Mesendoderm (in vitro differentiated cells): ENCODE results near the gene SHLD2.
"Not testable (repeated sequence)": the region's sequence is repeated elsewhere in the genome, so short reads cannot be mapped to it uniquely, and the experiment has no call there.

ENCODE experiments used
- DNase-seq: peaks from one replicate; pipeline ENCODE4 v3.0.0; 2013
- H2AK5ac ChIP-seq: 2 replicates; pipeline ENCODE4 v1.6.1; 2013; ENCODE audit warnings: low read length, inconsistent platforms
- H2BK120ac ChIP-seq: 2 replicates; pipeline ENCODE4 v1.6.1; 2013; ENCODE audit warnings: low read depth, mild to moderate bottlenecking, low read length, moderate library complexity, mixed read lengths
- H2BK15ac ChIP-seq: replicated peaks from 2 replicates; pipeline ENCODE4 v1.6.1; 2013; ENCODE audit warnings: low read depth, mild to moderate bottlenecking, moderate library complexity
- H2BK5ac ChIP-seq: 2 replicates; pipeline ENCODE4 v1.6.1; 2013; ENCODE audit warnings: low read length, inconsistent platforms
- H3K18ac ChIP-seq: 2 replicates; pipeline ENCODE4 v1.6.1; 2013; ENCODE audit warnings: mild to moderate bottlenecking, low read length, mixed read lengths
- H3K23ac ChIP-seq: one replicate; pipeline ENCODE4 v1.6.1; 2013; ENCODE audit warnings: low read length
- H3K27ac ChIP-seq: 2 replicates; pipeline ENCODE4 v1.5.1; 2013; ENCODE audit warnings: low read depth, mild to moderate bottlenecking, inconsistent platforms, low read length, moderate library complexity
- H3K27me3 ChIP-seq: 2 replicates; pipeline ENCODE4 v1.6.1; 2013; ENCODE audit warnings: low read length, control low read depth, mild to moderate bottlenecking, inconsistent platforms; ENCODE audit not compliant: insufficient read depth, poor library complexity
- H3K36me3 ChIP-seq: 2 replicates; pipeline ENCODE4 v1.6.1; 2013; ENCODE audit warnings: low read length, inconsistent platforms; ENCODE audit not compliant: control insufficient read depth, insufficient read depth
- H3K4ac ChIP-seq: one replicate; pipeline ENCODE4 v1.6.1; 2013; ENCODE audit warnings: low read depth, mild to moderate bottlenecking, low read length, moderate library complexity
- H3K4me1 ChIP-seq: 2 replicates; pipeline ENCODE4 v1.6.1; 2013; ENCODE audit warnings: low read depth, low read length, inconsistent platforms; ENCODE audit not compliant: control insufficient read depth
- H3K4me2 ChIP-seq: 2 replicates; pipeline ENCODE4 v1.6.1; 2013; ENCODE audit warnings: low read length
- H3K4me3 ChIP-seq: 2 replicates; pipeline ENCODE4 v1.5.1; 2013; ENCODE audit warnings: mild to moderate bottlenecking, low read length
- H3K56ac ChIP-seq: one replicate; pipeline ENCODE4 v1.6.1; 2013; ENCODE audit warnings: low read length
- H3K79me1 ChIP-seq: 2 replicates; pipeline ENCODE4 v1.6.1; 2013; ENCODE audit warnings: low read length, inconsistent platforms
- H3K79me2 ChIP-seq: 2 replicates; pipeline ENCODE4 v1.6.1; 2013; ENCODE audit warnings: mild to moderate bottlenecking, low read length; ENCODE audit not compliant: control insufficient read depth, insufficient read depth
- H3K9ac ChIP-seq: 2 replicates; pipeline ENCODE4 v1.6.1; 2013; ENCODE audit warnings: low read length, inconsistent platforms
- H4K5ac ChIP-seq: one replicate; pipeline ENCODE4 v1.6.1; 2013; ENCODE audit warnings: low read length
- H4K8ac ChIP-seq: one replicate; pipeline ENCODE4 v1.6.1; 2013; ENCODE audit warnings: low read depth, mild to moderate bottlenecking, control low read depth, low read length, moderate library complexity
- whole genome bisulfite sequencing: extraction: QIAGEN DNeasy Blood & Tissue Kit; methylation state at CpG from one replicate; pipeline ENCODE4 v1.1.7; 2013; ENCODE audit warnings: low lambda C conversion rate, missing lambda C conversion rate; ENCODE audit not compliant: insufficient coverage; ENCODE audit errors: extremely low coverage; 5-methylcytosine and 5-hydroxymethylcytosine counted together

Gene SHLD2

GRCh38 chr10:87119029-87119428, 24.0 kb downstream of the SHLD2 start:
- H3K4me2 ChIP-seq, H3K4me1 ChIP-seq: not testable (repeated sequence)

DNA sequence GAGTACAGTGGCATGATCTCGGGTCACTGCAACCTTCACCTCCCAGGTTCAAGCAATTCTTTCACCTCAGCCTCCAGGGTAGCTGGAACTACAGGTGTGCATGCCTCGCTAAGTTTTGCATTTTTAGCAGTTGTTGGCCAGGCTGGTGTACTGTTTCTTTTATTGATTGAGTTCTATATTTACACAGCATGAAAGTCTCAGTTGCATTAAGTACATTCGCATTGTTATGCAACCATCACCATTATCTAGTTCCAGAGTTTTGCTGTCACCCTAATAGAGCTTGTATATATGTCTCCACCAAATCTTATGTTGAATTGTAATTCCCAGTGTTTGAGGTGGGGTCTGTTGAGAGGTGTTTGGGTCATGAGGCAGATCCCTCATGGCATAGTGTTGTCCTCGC, 28.3 kb downstream of the SHLD2 start:
- H3K9ac ChIP-seq, H4K8ac ChIP-seq, H3K4me1 ChIP-seq, H3K36me3 ChIP-seq, H3K27ac ChIP-seq, H3K79me1 ChIP-seq, H3K4me2 ChIP-seq, H2BK15ac ChIP-seq, H4K5ac ChIP-seq, H3K18ac ChIP-seq, H3K27me3 ChIP-seq, H3K56ac ChIP-seq, H3K79me2 ChIP-seq, H2BK120ac ChIP-seq, H2BK5ac ChIP-seq, H3K4me3 ChIP-seq, DNase-seq, H2AK5ac ChIP-seq, H3K4ac ChIP-seq, H3K23ac ChIP-seq: not testable (repeated sequence)
- WGBS = no CpG with 5 or more reads among the region's 4 CpGs

More at GRCh38 chr10:87119029-87119428, 24.0 kb downstream of the SHLD2 start:
- H3K4ac ChIP-seq, H3K9ac ChIP-seq, H4K5ac ChIP-seq, H2AK5ac ChIP-seq, H3K4me3 ChIP-seq, DNase-seq, H3K23ac ChIP-seq, H2BK5ac ChIP-seq, H3K79me1 ChIP-seq, H3K27me3 ChIP-seq, H3K79me2 ChIP-seq, H3K18ac ChIP-seq, H3K36me3 ChIP-seq, H2BK120ac ChIP-seq, H3K56ac ChIP-seq, H4K8ac ChIP-seq, H3K27ac ChIP-seq, H2BK15ac ChIP-seq: not testable (repeated sequence)
- WGBS = no CpG with 5 or more reads among the region's 1 CpG

GRCh38 chr10:87127048-87127447, 32.0 kb downstream of the SHLD2 start:
- not testable (repeated sequence) for H2AK5ac ChIP-seq, H3K56ac ChIP-seq, H3K79me2 ChIP-seq, H2BK5ac ChIP-seq, H3K4me1 ChIP-seq, H3K4me2 ChIP-seq, H3K27ac ChIP-seq, H4K5ac ChIP-seq, H3K36me3 ChIP-seq, DNase-seq, H3K4me3 ChIP-seq, H2BK15ac ChIP-seq, H3K23ac ChIP-seq, H4K8ac ChIP-seq, H3K27me3 ChIP-seq, H3K79me1 ChIP-seq, H3K9ac ChIP-seq, H2BK120ac ChIP-seq, H3K4ac ChIP-seq, H3K18ac ChIP-seq
- no CpG with 5 or more reads among the region's 2 CpGs for WGBS

- WGBS = no CpG with 5 or more reads among the region's 3 CpGs
- H3K4me3 ChIP-seq, DNase-seq, H3K79me1 ChIP-seq, H3K4me1 ChIP-seq, H3K79me2 ChIP-seq, H4K8ac ChIP-seq, H3K27ac ChIP-seq, H3K56ac ChIP-seq, H3K27me3 ChIP-seq, H3K36me3 ChIP-seq, H2BK120ac ChIP-seq, H4K5ac ChIP-seq, H3K4ac ChIP-seq, H2AK5ac ChIP-seq, H3K9ac ChIP-seq, H3K4me2 ChIP-seq, H3K23ac ChIP-seq, H2BK15ac ChIP-seq, H2BK5ac ChIP-seq, H3K18ac ChIP-seq: not testable (repeated sequence)
Measured at GRCh38 chr10:87127607-87128156, 32.7 kb downstream of the SHLD2 start.

DNA sequence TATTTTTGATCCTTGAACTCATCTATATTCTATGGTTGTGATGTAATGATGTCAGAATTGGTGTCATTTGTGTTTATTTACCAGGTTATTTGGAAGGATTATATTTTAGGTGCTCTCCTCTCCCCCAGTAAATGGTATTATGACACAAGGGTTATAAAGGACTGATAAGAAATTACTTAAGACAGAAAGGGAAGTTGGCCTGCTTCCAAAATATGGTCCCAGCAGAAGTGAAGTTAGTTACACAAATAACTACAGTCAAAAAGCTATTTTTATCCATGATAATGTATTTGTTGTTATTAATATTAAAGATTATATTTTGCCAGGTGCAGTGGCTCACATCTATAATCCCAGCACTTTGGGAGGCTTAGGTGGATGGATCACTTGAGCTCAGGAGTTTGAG, 37.2 kb downstream of the SHLD2 start:
- not testable (repeated sequence) for H4K8ac ChIP-seq, H3K27ac ChIP-seq, H3K18ac ChIP-seq, H3K4ac ChIP-seq, H3K79me2 ChIP-seq, H2AK5ac ChIP-seq, H3K4me2 ChIP-seq, H3K79me1 ChIP-seq, H3K23ac ChIP-seq, H3K56ac ChIP-seq, H3K36me3 ChIP-seq, H3K9ac ChIP-seq, H3K4me1 ChIP-seq, DNase-seq, H2BK5ac ChIP-seq, H3K27me3 ChIP-seq, H2BK120ac ChIP-seq, H4K5ac ChIP-seq, H3K4me3 ChIP-seq, H2BK15ac ChIP-seq

GRCh38 chr10:87133936-87134335, 38.9 kb downstream of the SHLD2 start:
- not testable (repeated sequence) for DNase-seq, H4K5ac ChIP-seq, H3K4ac ChIP-seq, H3K4me2 ChIP-seq, H2AK5ac ChIP-seq, H3K79me1 ChIP-seq, H4K8ac ChIP-seq, H3K79me2 ChIP-seq, H2BK15ac ChIP-seq, H3K36me3 ChIP-seq, H2BK120ac ChIP-seq, H3K23ac ChIP-seq, H3K4me1 ChIP-seq, H3K27ac ChIP-seq, H3K27me3 ChIP-seq, H2BK5ac ChIP-seq, H3K18ac ChIP-seq, H3K9ac ChIP-seq, H3K56ac ChIP-seq, H3K4me3 ChIP-seq
- WGBS = no CpG with 5 or more reads among the region's 2 CpGs
